Fibroblast of mammary gland (primary cell): ENCODE data around the gene TTC3.
A peak's percentile ranks its signal among the peaks of the same experiment; 100 is the strongest.

ENCODE experiments used
- DNase-seq: peaks from one replicate; pipeline ENCODE4 v3.0.0-alpha.2; 2010; ENCODE audit warnings: low read depth
- H3K4me3 ChIP-seq: 2 replicates; pipeline ENCODE4 v1.5.1; 2011; ENCODE audit warnings: low read depth, mild to moderate bottlenecking, low read length, moderate library complexity; ENCODE audit not compliant: control insufficient read depth
- TF ChIP-seq, protein P1 (sequence below): conservative IDR thresholded peaks from 2 replicates; pipeline ENCODE4 v1.5.1; 2011; ENCODE audit warnings: low read depth, low read length, inconsistent platforms; ENCODE audit not compliant: control insufficient read depth, insufficient read depth

TTC3 gene

DNA sequence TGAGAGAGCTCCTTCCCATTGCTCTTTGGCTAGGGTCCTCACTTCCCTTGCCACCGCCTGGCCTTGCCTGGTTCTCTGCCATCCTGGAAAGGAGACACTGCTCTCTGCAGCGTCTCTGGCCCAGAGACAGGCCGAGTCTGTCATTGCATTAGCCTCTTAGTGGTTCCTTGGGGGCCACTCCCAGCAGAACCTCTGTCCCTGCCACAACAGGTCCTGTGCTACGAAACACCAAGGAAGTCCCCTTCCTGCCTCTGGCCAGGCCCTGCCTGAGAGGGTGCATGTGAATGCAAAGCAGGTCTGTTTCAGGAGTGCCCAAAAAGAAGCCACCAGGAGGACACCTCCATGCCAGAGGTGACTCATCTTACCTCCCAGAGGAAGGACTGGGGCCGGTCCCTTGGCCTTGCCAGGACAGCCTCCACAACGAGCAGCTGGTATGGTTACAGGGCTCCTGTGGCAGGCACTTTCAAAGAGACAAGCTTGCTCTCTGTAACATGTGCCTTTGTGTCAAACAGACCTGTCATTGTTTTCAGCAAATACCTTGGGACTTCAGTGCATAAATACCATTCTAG lies 134.5 kb downstream of the TTC3 start:
- peak; percentile 20 for DNase-seq
- TF ChIP-seq, protein P1, sequence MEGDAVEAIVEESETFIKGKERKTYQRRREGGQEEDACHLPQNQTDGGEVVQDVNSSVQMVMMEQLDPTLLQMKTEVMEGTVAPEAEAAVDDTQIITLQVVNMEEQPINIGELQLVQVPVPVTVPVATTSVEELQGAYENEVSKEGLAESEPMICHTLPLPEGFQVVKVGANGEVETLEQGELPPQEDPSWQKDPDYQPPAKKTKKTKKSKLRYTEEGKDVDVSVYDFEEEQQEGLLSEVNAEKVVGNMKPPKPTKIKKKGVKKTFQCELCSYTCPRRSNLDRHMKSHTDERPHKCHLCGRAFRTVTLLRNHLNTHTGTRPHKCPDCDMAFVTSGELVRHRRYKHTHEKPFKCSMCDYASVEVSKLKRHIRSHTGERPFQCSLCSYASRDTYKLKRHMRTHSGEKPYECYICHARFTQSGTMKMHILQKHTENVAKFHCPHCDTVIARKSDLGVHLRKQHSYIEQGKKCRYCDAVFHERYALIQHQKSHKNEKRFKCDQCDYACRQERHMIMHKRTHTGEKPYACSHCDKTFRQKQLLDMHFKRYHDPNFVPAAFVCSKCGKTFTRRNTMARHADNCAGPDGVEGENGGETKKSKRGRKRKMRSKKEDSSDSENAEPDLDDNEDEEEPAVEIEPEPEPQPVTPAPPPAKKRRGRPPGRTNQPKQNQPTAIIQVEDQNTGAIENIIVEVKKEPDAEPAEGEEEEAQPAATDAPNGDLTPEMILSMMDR = no peak
- no peak overlapping the region for H3K4me3 ChIP-seq

DNA sequence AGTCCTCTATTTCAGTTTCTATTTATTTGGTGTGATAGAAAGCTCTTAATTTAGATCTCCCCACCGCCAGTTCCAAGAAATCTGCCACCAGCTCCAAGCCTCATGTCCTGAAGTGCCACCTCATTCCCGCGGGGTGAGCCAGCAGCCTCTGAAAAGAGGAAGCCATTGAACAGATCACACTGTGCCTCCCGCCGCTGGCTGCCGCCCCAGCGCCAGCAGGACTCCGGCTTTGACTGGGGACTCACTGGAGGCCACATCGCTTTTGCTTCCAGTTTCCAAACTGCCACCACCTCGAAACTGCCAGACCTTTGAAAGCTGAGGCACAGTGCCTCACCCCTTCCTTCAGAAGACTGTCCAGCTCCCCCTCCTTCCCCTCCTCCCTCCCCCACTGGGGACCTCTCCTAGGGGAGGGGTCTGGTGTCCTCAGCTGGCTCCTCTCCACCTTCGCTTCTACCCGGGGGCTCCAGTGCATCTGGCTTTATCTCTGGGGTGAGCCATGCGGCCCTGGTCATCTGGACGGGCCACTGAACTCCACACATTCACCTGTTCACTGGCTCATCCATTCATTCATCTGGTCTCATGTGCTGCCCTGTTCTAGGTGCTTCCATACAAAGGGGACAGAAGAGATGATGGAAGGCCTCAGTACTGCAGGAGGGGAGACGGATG lies 135.1 kb downstream of the TTC3 start:
- TF ChIP-seq, protein P1 = no peak
- no peak for DNase-seq
- no peak overlapping the region for H3K4me3 ChIP-seq

DNA sequence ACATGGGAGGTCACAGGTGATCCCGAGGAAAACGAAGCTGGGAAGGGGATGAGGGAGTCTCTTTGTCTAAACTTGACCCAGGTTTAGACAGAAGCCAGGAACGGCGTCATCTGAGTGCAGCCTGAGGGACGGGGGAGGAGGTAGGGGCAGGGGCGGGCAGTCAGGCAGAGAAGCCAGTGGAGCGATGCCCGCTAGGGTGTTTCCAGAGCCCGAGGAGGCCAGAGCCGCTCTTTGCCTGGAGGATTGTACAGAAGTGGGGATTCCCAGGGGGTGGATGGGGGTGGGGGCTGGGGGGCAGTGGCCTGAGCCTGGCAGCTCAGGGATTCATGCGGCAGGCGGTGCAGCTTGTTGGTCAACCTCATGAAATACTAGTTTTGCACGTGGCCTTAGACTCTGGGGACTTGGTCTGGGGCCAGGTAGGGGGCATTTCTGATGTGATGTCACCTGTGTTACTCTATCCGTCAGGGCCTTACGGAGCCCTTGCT lies 135.7 kb downstream of the TTC3 start:
- no peak for DNase-seq
- TF ChIP-seq, protein P1 = no peak
- H3K4me3 ChIP-seq = no peak overlapping the region

DNA sequence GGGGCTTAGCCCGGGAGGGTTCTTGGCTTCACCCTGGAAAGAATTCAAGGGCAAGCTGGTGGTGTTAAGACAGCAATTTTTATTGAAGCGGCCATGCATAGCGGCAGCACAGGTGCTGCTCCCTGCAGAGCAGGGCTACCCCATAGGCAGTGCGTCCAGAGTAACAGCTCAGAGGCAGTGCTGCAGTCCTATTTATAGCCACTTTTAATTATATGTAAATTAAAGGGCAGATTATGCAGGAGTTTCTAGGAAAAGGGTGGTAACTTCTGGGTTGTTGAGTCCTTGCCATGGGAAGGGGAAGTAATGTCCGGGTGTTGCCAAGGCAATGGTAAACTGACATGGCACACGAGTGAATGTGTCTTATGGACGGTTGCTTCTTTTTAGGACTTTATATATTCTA lies 137.1 kb downstream of the TTC3 start:
- DNase-seq = no peak
- no peak overlapping the region for H3K4me3 ChIP-seq
- TF ChIP-seq, protein P1 = no peak

DNA sequence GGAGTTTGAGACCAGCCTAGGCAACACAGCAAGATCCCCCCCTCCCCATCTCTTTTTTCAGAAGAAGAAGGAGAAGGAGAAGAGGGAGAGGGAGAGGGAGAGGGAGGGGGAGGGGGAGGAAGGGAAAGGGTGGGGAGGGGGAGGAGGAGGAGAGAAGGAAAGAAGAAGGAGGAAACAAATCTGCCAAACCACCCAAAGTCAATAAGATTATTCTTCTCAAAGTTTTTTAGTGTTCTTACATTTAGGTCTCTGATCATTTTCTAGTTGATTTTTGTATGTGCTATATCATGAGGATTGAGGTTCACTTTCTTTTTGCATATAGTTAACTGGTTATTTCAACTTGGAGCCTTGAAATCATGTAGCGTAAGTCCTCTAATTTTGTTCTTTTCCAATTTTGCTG lies 137.7 kb downstream of the TTC3 start:
- TF ChIP-seq, protein P1 = no peak
- H3K4me3 ChIP-seq = no peak overlapping the region
- DNase-seq = no peak

DNA sequence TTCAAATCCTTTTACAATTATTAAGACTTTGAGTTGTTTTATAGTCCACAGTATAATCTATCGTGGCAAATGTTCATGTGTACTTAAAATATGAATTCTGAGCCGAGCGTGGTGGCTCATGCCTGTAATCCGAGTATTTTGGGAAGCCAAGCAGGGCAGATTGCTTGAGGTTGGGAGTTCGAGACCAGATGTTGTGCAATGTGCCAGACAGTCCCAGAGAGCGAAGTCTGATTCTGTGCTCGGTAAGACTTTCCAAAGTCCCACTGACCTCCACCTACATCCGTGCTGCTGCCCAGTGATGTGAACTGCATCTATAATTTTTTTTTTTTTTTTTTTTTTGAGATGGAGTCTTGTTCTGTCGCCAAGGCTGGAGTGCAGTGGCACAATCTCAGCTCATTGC lies 141.9 kb downstream of the TTC3 start:
- no peak overlapping the region for H3K4me3 ChIP-seq
- DNase-seq = no peak
- TF ChIP-seq, protein P1 = no peak
